ENCODE measurements around the gene KRT83. TPM values are rescaled to one million over a fixed set of nuclear protein-coding genes. Genes with fewer than 3 reads are reported as not detected.

The KRT83 gene
- total RNA-seq, 1 experiment from 2014 or later, result not detected

DNA sequence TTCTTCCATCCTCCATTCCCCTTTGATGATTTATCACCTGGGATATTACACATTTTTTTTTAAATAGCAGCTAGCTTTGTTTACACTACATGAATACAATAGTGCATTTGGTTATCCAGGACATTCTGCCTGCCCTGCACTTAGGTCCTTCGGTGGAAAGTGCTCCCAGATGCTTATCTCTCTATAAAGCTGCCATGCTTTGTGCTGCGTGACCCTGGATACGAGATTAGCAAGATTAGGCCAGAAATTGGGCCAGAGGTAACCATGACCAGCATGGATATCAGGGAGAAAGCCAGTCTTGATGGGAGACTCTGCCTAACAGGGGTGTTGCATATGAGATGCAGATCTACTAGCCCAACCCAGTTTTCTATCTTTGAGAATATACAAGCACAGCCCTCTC lies 12.1 kb upstream of the KRT83 start:
- Histone ChIP-seq H3K23ac (ENCODE audit: insufficient read length, low read depth, low read length) (no peak overlapping the region), H2BK12ac (ENCODE audit: insufficient read length, low read depth, low read length) (no peak overlapping the region), H3T11ph (ENCODE audit: low read length) (no peak overlapping the region), H3K23me2 (ENCODE audit: insufficient read length, low read depth, low read length, poor library complexity, severe bottlenecking) (no peaks in the 10 kb centered on the region), H3K4me2 (ENCODE audit: insufficient read depth, insufficient read length, low read length) (no peak overlapping the region), H2BK120ac (ENCODE audit: low read depth, low read length, poor library complexity, severe bottlenecking) (no peak overlapping the region), H4K8ac (replicated peaks; ENCODE audit: insufficient read length, low read depth, low read length) (no peak overlapping the region), H3K4ac (ENCODE audit: low read depth, low read length) (no peak overlapping the region), H3K18ac (ENCODE audit: insufficient read length, low read depth, low read length) (no peak overlapping the region), H4K5ac (ENCODE audit: insufficient read length, low read depth, low read length) (no peak overlapping the region), H2BK5ac (ENCODE audit: insufficient read length, low read length) (no peak overlapping the region), H3K79me1 (ENCODE audit: insufficient read depth, low read depth, low read length, poor library complexity, severe bottlenecking) (no peaks in the 10 kb centered on the region), H2BK20ac (ENCODE audit: low read depth, low read length, poor library complexity, severe bottlenecking) (no peak overlapping the region), H3K56ac (ENCODE audit: insufficient read length, low read depth, low read length) (no peak overlapping the region), H3K27me3 (ENCODE audit: insufficient read depth, low read length) (no peaks in the 10 kb centered on the region), H2BK15ac (ENCODE audit: low read depth, low read length) (no peak overlapping the region), H2AFZ (ENCODE audit: low read length) (no peak overlapping the region), H3K14ac (ENCODE audit: insufficient read depth, low read length) (no peak overlapping the region), H3K4me1 (ENCODE audit: insufficient read depth, low read length) (no peaks in the 10 kb centered on the region), H3K9me3 (ENCODE audit: control insufficient read depth, low read depth, low read length) (no peaks in the 10 kb centered on the region), H3K27ac (ENCODE audit: insufficient read length, low read depth, low read length) (no peak overlapping the region), H2AK5ac (ENCODE audit: insufficient read length, low read length) (no peak overlapping the region), H3K9ac (ENCODE audit: extremely low read depth, insufficient read length, low read length) (no peak overlapping the region), H4K20me1 (ENCODE audit: control insufficient read depth, insufficient read depth, insufficient read length) (no peaks in the 10 kb centered on the region), H4K91ac (ENCODE audit: insufficient read length, low read depth, low read length) (no peak overlapping the region), H3K79me2 (ENCODE audit: insufficient read depth, low read length) (no peaks in the 10 kb centered on the region)
- H3K36me3 Mint-ChIP-seq (ENCODE audit: insufficient read depth in 1 of 3, low read depth in 3 of 3), result no peaks in the 10 kb centered on the region
- H3K4me3 Mint-ChIP-seq, result no peak overlapping the region
- peaks cover 1% of the 10 kb centered on the region; the same call in 1 of the 2 replicates for H3K27me3 Mint-ChIP-seq (ENCODE audit: low read depth)
- peaks cover 9 to 10% of the 10 kb centered on the region in 2 experiments for H3K4me1 Mint-ChIP-seq
- TF ChIP-seq, protein P1, sequence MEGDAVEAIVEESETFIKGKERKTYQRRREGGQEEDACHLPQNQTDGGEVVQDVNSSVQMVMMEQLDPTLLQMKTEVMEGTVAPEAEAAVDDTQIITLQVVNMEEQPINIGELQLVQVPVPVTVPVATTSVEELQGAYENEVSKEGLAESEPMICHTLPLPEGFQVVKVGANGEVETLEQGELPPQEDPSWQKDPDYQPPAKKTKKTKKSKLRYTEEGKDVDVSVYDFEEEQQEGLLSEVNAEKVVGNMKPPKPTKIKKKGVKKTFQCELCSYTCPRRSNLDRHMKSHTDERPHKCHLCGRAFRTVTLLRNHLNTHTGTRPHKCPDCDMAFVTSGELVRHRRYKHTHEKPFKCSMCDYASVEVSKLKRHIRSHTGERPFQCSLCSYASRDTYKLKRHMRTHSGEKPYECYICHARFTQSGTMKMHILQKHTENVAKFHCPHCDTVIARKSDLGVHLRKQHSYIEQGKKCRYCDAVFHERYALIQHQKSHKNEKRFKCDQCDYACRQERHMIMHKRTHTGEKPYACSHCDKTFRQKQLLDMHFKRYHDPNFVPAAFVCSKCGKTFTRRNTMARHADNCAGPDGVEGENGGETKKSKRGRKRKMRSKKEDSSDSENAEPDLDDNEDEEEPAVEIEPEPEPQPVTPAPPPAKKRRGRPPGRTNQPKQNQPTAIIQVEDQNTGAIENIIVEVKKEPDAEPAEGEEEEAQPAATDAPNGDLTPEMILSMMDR (conservative IDR thresholded peaks at IDR 0.05), result no peak
- H3K27ac Mint-ChIP-seq, result no peak overlapping the region
- DNase-seq, result no peak
- WGBS (ENCODE audit: extremely low coverage, insufficient read length, low lambda C conversion rate), result no CpG with 5 or more reads among the region's 3 CpGs
- H3K9me3 Mint-ChIP-seq, result no peaks in the 10 kb centered on the region
